ENCODE data around the gene LIM2.
A peak's percentile ranks its signal among the peaks of the same experiment; 100 is the strongest.
"Not testable (repeated sequence)": the region's sequence is repeated elsewhere in the genome, so short reads cannot be mapped to it uniquely, and the experiment has no call there.

LIM2 gene

GRCh38 chr19:51398096-51398704 is 10.4 kb upstream of the LIM2 start:
- peak; percentile 52 to 55 (median 53) for TF ChIP-seq CTCF (IDR thresholded peaks at IDR 0.05; ENCODE audit: unreplicated experiment in 3 of 3)
- Mint-ChIP-seq H3K27ac (peak overlapping the region; percentile 58 to 85 (median 67)), H3K4me3 (peak overlapping the region in 2 of 3 experiments; percentile 28 to 39), H3K9me3 (peaks cover 20% of the 10 kb centered on the region), H3K27me3 (ENCODE audit: low read depth) (no peaks in the 10 kb centered on the region), H3K4me1 (peaks cover 16% of the 10 kb centered on the region), H3K36me3 (ENCODE audit: low read depth) (peaks cover 16% of the 10 kb centered on the region)

DNA sequence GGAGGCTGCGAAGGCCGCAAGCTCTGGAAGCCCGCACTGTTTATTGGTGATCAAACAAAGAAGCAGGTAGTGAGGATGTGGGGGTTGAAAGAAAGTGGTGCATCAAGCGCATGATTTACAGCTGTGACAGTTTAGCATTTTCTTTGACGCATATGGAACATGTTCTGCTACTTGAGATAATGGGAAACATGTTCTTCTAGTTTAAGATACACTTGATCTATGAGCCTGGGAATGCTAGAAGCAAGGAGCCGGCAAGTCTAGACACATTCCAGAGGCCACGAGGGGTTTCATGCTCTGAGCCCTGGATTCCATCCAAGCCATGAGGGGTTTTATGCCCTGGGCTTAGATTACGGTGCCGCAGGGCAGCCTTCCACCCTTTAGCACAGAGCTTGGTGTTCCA is 9.7 kb upstream of the LIM2 start:
- H3K36me3 Mint-ChIP-seq (ENCODE audit: low read depth), result peaks cover 11% of the 10 kb centered on the region
- not testable (repeated sequence) for H3K27me3 Mint-ChIP-seq (ENCODE audit: low read depth); H3K4me3 Mint-ChIP-seq
- peak overlapping the region; percentile 58 to 85 (median 67) for H3K27ac Mint-ChIP-seq
- peaks cover 16% of the 10 kb centered on the region for H3K4me1 Mint-ChIP-seq
- peaks cover 15% of the 10 kb centered on the region for H3K9me3 Mint-ChIP-seq

- TF ChIP-seq CTCF (IDR thresholded peaks at IDR 0.05; ENCODE audit: unreplicated experiment in 3 of 3), result no peak
- Mint-ChIP-seq H3K9me3 (peaks cover 6% of the 10 kb centered on the region), H3K36me3 (ENCODE audit: low read depth) (peaks cover 3% of the 10 kb centered on the region), H3K27me3 (ENCODE audit: low read depth) (no peaks in the 10 kb centered on the region), H3K4me3 (peak overlapping the region in 2 of 3 experiments; percentile 1 to 5), H3K4me1 (peaks cover 16% of the 10 kb centered on the region), H3K27ac (no peak overlapping the region)
Measured at GRCh38 chr19:51396175-51396574, 8.4 kb upstream of the LIM2 start.

DNA sequence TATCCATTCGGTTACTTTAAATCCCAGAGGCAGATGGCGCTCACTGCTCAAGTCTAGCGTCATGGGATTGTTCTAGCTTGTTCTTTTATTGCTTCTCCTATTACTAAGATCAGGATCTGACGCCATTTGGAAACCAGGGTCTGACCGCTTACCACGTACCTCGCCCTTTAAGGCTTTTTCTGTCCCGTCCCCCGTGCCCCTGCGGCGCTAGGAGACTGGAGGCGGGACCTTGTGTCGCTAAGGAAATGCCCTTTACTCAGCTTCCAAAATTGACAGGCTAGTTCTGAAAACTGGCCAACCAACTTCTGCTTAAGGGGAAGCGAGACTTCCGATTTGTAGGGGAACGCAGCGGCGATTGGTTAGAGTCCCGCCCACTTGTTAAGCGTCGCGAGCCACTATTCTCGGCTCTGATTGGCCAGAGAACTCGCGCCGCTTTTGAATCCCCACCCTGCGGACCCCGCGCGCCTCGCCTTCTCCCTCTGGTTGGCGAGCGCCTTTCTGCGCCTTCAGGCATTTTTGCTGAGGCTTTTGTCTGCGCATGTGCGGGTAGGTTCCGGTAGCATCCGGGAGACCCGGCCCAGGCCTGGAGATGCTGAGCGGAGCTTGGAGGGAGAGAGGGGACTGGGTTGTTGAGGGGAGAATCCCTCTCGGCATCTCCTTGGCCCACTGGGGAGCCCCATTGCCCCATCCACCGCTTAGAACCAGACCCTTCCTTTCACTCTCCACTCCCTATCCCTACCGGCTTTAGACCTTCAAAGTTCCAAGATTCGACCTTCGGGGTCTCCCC is 6.5 kb upstream of the LIM2 start:
- no peak for TF ChIP-seq CTCF (IDR thresholded peaks at IDR 0.05; ENCODE audit: unreplicated experiment in 3 of 3)
- H3K4me3 Mint-ChIP-seq, result peak overlapping the region; percentile 83 to 87 (median 86)
- H3K27me3 Mint-ChIP-seq (ENCODE audit: low read depth), result no peaks in the 10 kb centered on the region
- H3K36me3 Mint-ChIP-seq (ENCODE audit: low read depth), result no peaks in the 10 kb centered on the region
- peaks cover 16% of the 10 kb centered on the region for H3K4me1 Mint-ChIP-seq
- peak overlapping the region; percentile 96 to 98 (median 97) for H3K27ac Mint-ChIP-seq
- H3K9me3 Mint-ChIP-seq, result no peaks in the 10 kb centered on the region

- TF ChIP-seq CTCF (IDR thresholded peaks at IDR 0.05; ENCODE audit: unreplicated experiment in 3 of 3), result no peak
- Mint-ChIP-seq H3K9me3 (no peaks in the 10 kb centered on the region), H3K27me3 (ENCODE audit: low read depth) (no peaks in the 10 kb centered on the region), H3K4me3 (peak overlapping the region; percentile 48 to 62 (median 51)), H3K36me3 (ENCODE audit: low read depth) (no peaks in the 10 kb centered on the region), H3K4me1 (peaks cover 12% of the 10 kb centered on the region), H3K27ac (peak overlapping the region; percentile 45 to 65 (median 55))
Measured at GRCh38 chr19:51392701-51393100, 4.9 kb upstream of the LIM2 start.

DNA sequence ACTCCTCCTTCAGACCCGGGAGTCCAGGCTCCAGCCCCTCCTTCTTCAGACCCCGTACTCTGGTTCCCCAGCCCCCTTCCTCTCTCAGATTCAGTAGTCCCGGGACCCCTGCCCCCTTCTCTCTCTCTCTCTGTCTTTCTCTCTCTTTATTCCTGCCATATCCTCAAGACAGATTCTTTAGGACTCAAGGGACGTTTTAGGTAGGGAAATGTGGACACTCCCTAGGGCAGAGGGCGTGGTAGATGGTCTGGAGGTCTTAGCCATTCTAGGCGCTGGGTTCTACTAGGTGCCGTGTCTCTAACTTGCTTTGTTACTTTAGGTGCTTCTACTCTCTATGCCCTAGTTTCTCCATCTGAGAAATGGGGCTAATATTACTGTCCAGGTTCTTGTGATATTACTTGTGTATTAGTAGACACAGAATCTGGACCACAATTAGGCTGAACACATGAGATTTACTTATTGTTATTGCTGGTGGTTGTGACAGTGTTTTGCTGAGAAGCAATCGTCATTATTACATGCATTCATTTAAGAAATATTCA is 3.4 kb upstream of the LIM2 start:
- no peaks in the 10 kb centered on the region for H3K9me3 Mint-ChIP-seq
- H3K4me1 Mint-ChIP-seq, result peaks cover 8% of the 10 kb centered on the region

More for the DNA sequence above, 3.4 kb upstream of the LIM2 start:
- H3K4me3 Mint-ChIP-seq, result peak overlapping the region in 2 of 3 experiments; percentile 12 to 19
- H3K27ac Mint-ChIP-seq, result peak overlapping the region in 2 of 3 experiments; percentile 4 to 81
- no peak for TF ChIP-seq CTCF (IDR thresholded peaks at IDR 0.05; ENCODE audit: unreplicated experiment in 3 of 3)
- H3K36me3 Mint-ChIP-seq (ENCODE audit: low read depth), result no peaks in the 10 kb centered on the region
- no peaks in the 10 kb centered on the region for H3K27me3 Mint-ChIP-seq (ENCODE audit: low read depth)

Measured in nephron (organoid).